GM19043 (cell line): Measurements from ENCODE around the gene SLC9A9.

Source experiments
- ATAC-seq: cut with Tn5 transposase; IDR thresholded peaks from one replicate; pipeline ENCODE4 v1.9.1; 2021; ENCODE audit warnings: low read depth; ENCODE audit not compliant: unreplicated experiment

The SLC9A9 gene

GRCh38 chr3:143764840-143765239 lies 83.4 kb downstream of the SLC9A9 start:
- no peak for ATAC-seq

GRCh38 chr3:143763564-143764162 lies 84.6 kb downstream of the SLC9A9 start:
- ATAC-seq = no peak

- ATAC-seq = no peak
These were observed 90.6 kb downstream of the SLC9A9 start for GRCh38 chr3:143757691-143758090.

GRCh38 chr3:143755978-143756377 lies 92.3 kb downstream of the SLC9A9 start:
- ATAC-seq = no peak

- no peak for ATAC-seq
These were observed 94.2 kb downstream of the SLC9A9 start for GRCh38 chr3:143754090-143754489.

GRCh38 chr3:143753456-143753855 lies 94.8 kb downstream of the SLC9A9 start:
- no peak for ATAC-seq

GRCh38 chr3:143753006-143753405 lies 95.3 kb downstream of the SLC9A9 start:
- ATAC-seq = no peak

GRCh38 chr3:143751643-143752178 lies 96.6 kb downstream of the SLC9A9 start:
- peak; percentile 80 for ATAC-seq

GRCh38 chr3:143750841-143751240 lies 97.4 kb downstream of the SLC9A9 start:
- ATAC-seq = no peak

GRCh38 chr3:143749926-143750325 lies 98.3 kb downstream of the SLC9A9 start:
- no peak for ATAC-seq

- ATAC-seq = no peak
These were observed 111.2 kb downstream of the SLC9A9 start for GRCh38 chr3:143737065-143737464.

- ATAC-seq = no peak
These were observed 111.9 kb downstream of the SLC9A9 start for GRCh38 chr3:143736205-143736997.

GRCh38 chr3:143731776-143732175 lies 116.5 kb downstream of the SLC9A9 start:
- no peak for ATAC-seq

GRCh38 chr3:143731320-143731719 lies 116.9 kb downstream of the SLC9A9 start:
- ATAC-seq = no peak

GRCh38 chr3:143727391-143727790 lies 120.9 kb downstream of the SLC9A9 start:
- ATAC-seq = no peak

- no peak for ATAC-seq
These were observed 121.5 kb downstream of the SLC9A9 start for GRCh38 chr3:143726727-143727126.

- ATAC-seq = no peak
These were observed 127.9 kb downstream of the SLC9A9 start for GRCh38 chr3:143720381-143720780.

GRCh38 chr3:143718463-143718862 lies 129.8 kb downstream of the SLC9A9 start:
- no peak for ATAC-seq

- ATAC-seq = no peak
These were observed 131.5 kb downstream of the SLC9A9 start for GRCh38 chr3:143716731-143717130.

- ATAC-seq = no peak
These were observed 135.7 kb downstream of the SLC9A9 start for GRCh38 chr3:143712522-143712921.

- no peak for ATAC-seq
These were observed 140.4 kb downstream of the SLC9A9 start for GRCh38 chr3:143707848-143708247.

GRCh38 chr3:143700431-143700975 lies 147.8 kb downstream of the SLC9A9 start:
- ATAC-seq = no peak
